Smooth muscle cell of trachea (primary cell): ENCODE data around the gene OPHN1. TPM values are rescaled to one million over a fixed set of nuclear protein-coding genes. Genes with fewer than 3 reads are reported as not detected.

Experiments used
- total RNA-seq: library from RNA; depleted of rRNA; stranded (reverse); fragments of >200 nt; gene quantifications from 2 replicates; pipeline ENCODE4 v1.2.1, GENCODE V29; 2014

OPHN1 gene, protein sequence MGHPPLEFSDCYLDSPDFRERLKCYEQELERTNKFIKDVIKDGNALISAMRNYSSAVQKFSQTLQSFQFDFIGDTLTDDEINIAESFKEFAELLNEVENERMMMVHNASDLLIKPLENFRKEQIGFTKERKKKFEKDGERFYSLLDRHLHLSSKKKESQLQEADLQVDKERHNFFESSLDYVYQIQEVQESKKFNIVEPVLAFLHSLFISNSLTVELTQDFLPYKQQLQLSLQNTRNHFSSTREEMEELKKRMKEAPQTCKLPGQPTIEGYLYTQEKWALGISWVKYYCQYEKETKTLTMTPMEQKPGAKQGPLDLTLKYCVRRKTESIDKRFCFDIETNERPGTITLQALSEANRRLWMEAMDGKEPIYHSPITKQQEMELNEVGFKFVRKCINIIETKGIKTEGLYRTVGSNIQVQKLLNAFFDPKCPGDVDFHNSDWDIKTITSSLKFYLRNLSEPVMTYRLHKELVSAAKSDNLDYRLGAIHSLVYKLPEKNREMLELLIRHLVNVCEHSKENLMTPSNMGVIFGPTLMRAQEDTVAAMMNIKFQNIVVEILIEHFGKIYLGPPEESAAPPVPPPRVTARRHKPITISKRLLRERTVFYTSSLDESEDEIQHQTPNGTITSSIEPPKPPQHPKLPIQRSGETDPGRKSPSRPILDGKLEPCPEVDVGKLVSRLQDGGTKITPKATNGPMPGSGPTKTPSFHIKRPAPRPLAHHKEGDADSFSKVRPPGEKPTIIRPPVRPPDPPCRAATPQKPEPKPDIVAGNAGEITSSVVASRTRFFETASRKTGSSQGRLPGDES
- total RNA-seq = 7.6 and 8.3 TPM in 2 replicates

GRCh38 chrX:68433155-68433980 lies at the start of gene OPHN1:
TSS of gene OPHN1 (minus strand) at chrX:68433495. CDS start at chrX:68433020, 475 bp downstream.

Other genes starting within 250 kb of the OPHN1 start
- gene YIPF6, start 65.6 kb upstream of the OPHN1 start, total RNA-seq = 25.6 and 27.2 TPM in 2 replicates
- 6.3 and 7.3 TPM in 2 replicates for gene STARD8, start 214.2 kb upstream of the OPHN1 start, total RNA-seq